ENCODE measurements around the gene OSCP1.

OSCP1 gene

GRCh38 chr1:36440044-36440443, 10.2 kb downstream of the OSCP1 start:
- no peak for DNase-seq (ENCODE audit: low read depth)

GRCh38 chr1:36438715-36439114, 11.5 kb downstream of the OSCP1 start:
- DNase-seq (ENCODE audit: low read depth), result no peak
- H3K4me3 ChIP-seq (ENCODE audit: low read depth, low read length), result no peak overlapping the region
- TF ChIP-seq MYC (IDR thresholded peaks at IDR 0.05; ENCODE audit: low read depth, low read length) (no peak), POLR2A (IDR thresholded peaks at IDR 0.05; ENCODE audit: extremely low read depth, insufficient read length) (no peak), MAX (IDR thresholded peaks at IDR 0.05; ENCODE audit: low read depth, low read length) (no peak), CTCF (IDR thresholded peaks at IDR 0.05; ENCODE audit: low read depth, low read length) (no peak)

More at GRCh38 chr1:36440044-36440443, 10.2 kb downstream of the OSCP1 start:
- TF ChIP-seq POLR2A (IDR thresholded peaks at IDR 0.05; ENCODE audit: extremely low read depth, insufficient read length), result no peak
- no peak for TF ChIP-seq CTCF (IDR thresholded peaks at IDR 0.05; ENCODE audit: low read depth, low read length)
- TF ChIP-seq MYC (IDR thresholded peaks at IDR 0.05; ENCODE audit: low read depth, low read length), result no peak
- TF ChIP-seq MAX (IDR thresholded peaks at IDR 0.05; ENCODE audit: low read depth, low read length), result no peak
- no peak overlapping the region for H3K4me3 ChIP-seq (ENCODE audit: low read depth, low read length)

GRCh38 chr1:36436821-36437220, 13.4 kb downstream of the OSCP1 start:
- TF ChIP-seq CTCF (IDR thresholded peaks at IDR 0.05; ENCODE audit: low read depth, low read length) (no peak), MAX (IDR thresholded peaks at IDR 0.05; ENCODE audit: low read depth, low read length) (no peak), MYC (IDR thresholded peaks at IDR 0.05; ENCODE audit: low read depth, low read length) (no peak), POLR2A (IDR thresholded peaks at IDR 0.05; ENCODE audit: extremely low read depth, insufficient read length) (no peak)
- H3K4me3 ChIP-seq (ENCODE audit: low read depth, low read length), result no peak overlapping the region
- DNase-seq (ENCODE audit: low read depth), result no peak

GRCh38 chr1:36433102-36433501, 17.1 kb downstream of the OSCP1 start:
- no peak overlapping the region for H3K4me3 ChIP-seq (ENCODE audit: low read depth, low read length)
- DNase-seq (ENCODE audit: low read depth), result no peak
- no peak for TF ChIP-seq POLR2A (IDR thresholded peaks at IDR 0.05; ENCODE audit: extremely low read depth, insufficient read length)
- TF ChIP-seq MAX (IDR thresholded peaks at IDR 0.05; ENCODE audit: low read depth, low read length), result no peak
- TF ChIP-seq CTCF (IDR thresholded peaks at IDR 0.05; ENCODE audit: low read depth, low read length), result no peak
- no peak for TF ChIP-seq MYC (IDR thresholded peaks at IDR 0.05; ENCODE audit: low read depth, low read length)

- H3K4me3 ChIP-seq (ENCODE audit: low read depth, low read length), result no peak overlapping the region
- no peak for TF ChIP-seq POLR2A (IDR thresholded peaks at IDR 0.05; ENCODE audit: extremely low read depth, insufficient read length)
- no peak for TF ChIP-seq MYC (IDR thresholded peaks at IDR 0.05; ENCODE audit: low read depth, low read length)
- no peak for TF ChIP-seq MAX (IDR thresholded peaks at IDR 0.05; ENCODE audit: low read depth, low read length)
- no peak for TF ChIP-seq CTCF (IDR thresholded peaks at IDR 0.05; ENCODE audit: low read depth, low read length)
- no peak for DNase-seq (ENCODE audit: low read depth)
Measured at GRCh38 chr1:36432616-36433015, 17.6 kb downstream of the OSCP1 start.

GRCh38 chr1:36425791-36426190, 24.5 kb downstream of the OSCP1 start:
- no peak for DNase-seq (ENCODE audit: low read depth)
- no peak overlapping the region for H3K4me3 ChIP-seq (ENCODE audit: low read depth, low read length)
- TF ChIP-seq MAX (IDR thresholded peaks at IDR 0.05; ENCODE audit: low read depth, low read length) (no peak), CTCF (IDR thresholded peaks at IDR 0.05; ENCODE audit: low read depth, low read length) (no peak), MYC (IDR thresholded peaks at IDR 0.05; ENCODE audit: low read depth, low read length) (no peak), POLR2A (IDR thresholded peaks at IDR 0.05; ENCODE audit: extremely low read depth, insufficient read length) (no peak)
